BJ (cell line): ENCODE measurements around the gene CNTFR. TPM values are rescaled to one million over a fixed set of nuclear protein-coding genes. Genes with fewer than 3 reads are reported as not detected.

Source experiments
- CTCF ChIA-PET: fragments of 350-600 bp; formaldehyde crosslinking; extraction: SDS; loops from one replicate; lab custom pipeline; 2021; ENCODE audit warnings: antibody characterized with exemption, inconsistent platforms; lab: Yijun Ruan, JAX
- POLR2A ChIA-PET: fragments of 300-600 bp; sonication (Branson Sonifier 250); formaldehyde crosslinking; extraction: SDS; loops from one replicate; lab custom pipeline; 2021; ENCODE audit warnings: antibody characterized with exemption; lab: Charles Lee
- DNase-seq: peaks from one replicate; pipeline ENCODE4 v3.0.0-alpha.2; 2011; ENCODE audit warnings: low read depth
- H3K27me3 ChIP-seq: 2 replicates; pipeline ENCODE4 v1.6.0; 2011; ENCODE audit warnings: low read length; ENCODE audit not compliant: control insufficient read depth, insufficient read depth
- H3K36me3 ChIP-seq: 2 replicates; pipeline ENCODE4 v1.5.1; 2011; ENCODE audit warnings: low read length; ENCODE audit not compliant: control insufficient read depth, insufficient read depth
- H3K4me3 ChIP-seq: 2 replicates; pipeline ENCODE4 v1.5.1; 2011; ENCODE audit warnings: low read depth, mild to moderate bottlenecking, control low read depth, low read length
- polyA plus RNA-seq: library from polyadenylated mRNA; depleted of rRNA; stranded (reverse); fragments of >200 nt; gene quantifications from 2 replicates; pipeline ENCODE4 v1.2.3, GENCODE V29; 2011
- TF ChIP-seq, protein P1 (sequence below): IDR thresholded peaks from 2 replicates; pipeline ENCODE4 v1.5.1; 2011; ENCODE audit warnings: low read depth, mild to moderate bottlenecking, control low read depth, inconsistent platforms, low read length, moderate library complexity; ENCODE audit not compliant: insufficient read depth

CNTFR gene
- polyA plus RNA-seq, 1 experiment, result 0.09 TPM

GRCh38 chr9:34600908-34601307 is 11.4 kb upstream of the CNTFR start:
- H3K36me3 ChIP-seq, result no peaks in the 10 kb centered on the region
- H3K4me3 ChIP-seq, result no peak overlapping the region
- DNase-seq, result no peak
- TF ChIP-seq, protein P1, sequence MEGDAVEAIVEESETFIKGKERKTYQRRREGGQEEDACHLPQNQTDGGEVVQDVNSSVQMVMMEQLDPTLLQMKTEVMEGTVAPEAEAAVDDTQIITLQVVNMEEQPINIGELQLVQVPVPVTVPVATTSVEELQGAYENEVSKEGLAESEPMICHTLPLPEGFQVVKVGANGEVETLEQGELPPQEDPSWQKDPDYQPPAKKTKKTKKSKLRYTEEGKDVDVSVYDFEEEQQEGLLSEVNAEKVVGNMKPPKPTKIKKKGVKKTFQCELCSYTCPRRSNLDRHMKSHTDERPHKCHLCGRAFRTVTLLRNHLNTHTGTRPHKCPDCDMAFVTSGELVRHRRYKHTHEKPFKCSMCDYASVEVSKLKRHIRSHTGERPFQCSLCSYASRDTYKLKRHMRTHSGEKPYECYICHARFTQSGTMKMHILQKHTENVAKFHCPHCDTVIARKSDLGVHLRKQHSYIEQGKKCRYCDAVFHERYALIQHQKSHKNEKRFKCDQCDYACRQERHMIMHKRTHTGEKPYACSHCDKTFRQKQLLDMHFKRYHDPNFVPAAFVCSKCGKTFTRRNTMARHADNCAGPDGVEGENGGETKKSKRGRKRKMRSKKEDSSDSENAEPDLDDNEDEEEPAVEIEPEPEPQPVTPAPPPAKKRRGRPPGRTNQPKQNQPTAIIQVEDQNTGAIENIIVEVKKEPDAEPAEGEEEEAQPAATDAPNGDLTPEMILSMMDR, result no peak
- POLR2A ChIA-PET, result no interaction called here
- peaks cover 4% of the 10 kb centered on the region for H3K27me3 ChIP-seq
- CTCF ChIA-PET, result interaction anchor here (0.8 to 4.5 kb wide), 5 partner anchors 9 to 99 kb away, joined by 3 to 30 read pairs (median 5); no protein-coding TSS in a partner anchor

DNA sequence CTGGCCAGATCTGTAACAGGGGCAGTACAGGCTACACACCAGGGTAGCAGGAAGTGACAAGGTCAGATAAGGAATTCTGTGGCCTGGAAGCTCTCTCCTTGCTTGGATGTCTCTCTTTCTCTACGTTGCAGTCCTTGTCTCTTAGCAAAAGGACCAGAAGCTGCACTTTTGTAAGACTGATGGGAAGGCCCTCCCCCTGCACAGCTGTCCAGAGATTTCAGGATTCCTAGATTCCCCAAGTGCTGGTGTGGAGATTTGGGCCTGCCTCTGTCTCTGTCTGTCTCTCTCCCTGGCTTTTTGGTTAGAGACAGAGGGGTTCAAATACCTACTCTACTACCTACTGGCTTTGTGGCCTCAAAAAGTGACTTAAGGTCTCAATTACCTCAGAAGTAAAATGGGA is 10.0 kb upstream of the CNTFR start:
- TF ChIP-seq, protein P1, result no peak
- H3K36me3 ChIP-seq, result no peaks in the 10 kb centered on the region
- POLR2A ChIA-PET, result no interaction called here
- no peak overlapping the region for H3K4me3 ChIP-seq
- H3K27me3 ChIP-seq, result peaks cover 1% of the 10 kb centered on the region
- DNase-seq, result no peak
- CTCF ChIA-PET, result interaction anchor here (1.0 to 4.5 kb wide), 3 partner anchors 23 to 196 kb away, joined by 4 to 30 read pairs (median 5); no protein-coding TSS in a partner anchor

DNA sequence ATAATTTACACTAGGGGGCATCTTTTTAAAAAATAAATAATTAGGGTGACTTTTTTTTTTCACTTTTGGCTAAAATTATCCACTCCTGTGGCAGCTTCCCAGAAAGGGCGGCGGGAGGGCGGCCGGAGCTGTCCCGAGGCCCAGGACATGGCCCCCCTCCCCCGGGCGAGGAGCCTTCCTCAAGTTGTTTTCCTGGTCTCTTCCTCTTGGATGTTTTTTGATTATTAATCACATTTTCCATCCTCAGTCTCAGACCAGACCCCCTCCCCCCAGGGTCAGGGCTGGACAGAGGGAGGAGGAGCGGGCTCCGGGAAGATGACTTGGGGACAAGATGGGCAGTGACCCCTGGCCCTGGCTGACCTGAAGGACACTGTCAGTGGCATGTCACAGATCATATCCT is 4.7 kb upstream of the CNTFR start:
- no peak overlapping the region for H3K4me3 ChIP-seq
- H3K27me3 ChIP-seq, result peaks cover 28% of the 10 kb centered on the region
- H3K36me3 ChIP-seq, result no peaks in the 10 kb centered on the region
- ChIA-PET POLR2A (no interaction called here), CTCF (interaction anchor here (0.6 to 6.0 kb wide), 6 partner anchors 9 to 190 kb away, joined by 3 to 119 read pairs (median 11); no protein-coding TSS in a partner anchor)
- TF ChIP-seq, protein P1, result no peak
- DNase-seq, result no peak

DNA sequence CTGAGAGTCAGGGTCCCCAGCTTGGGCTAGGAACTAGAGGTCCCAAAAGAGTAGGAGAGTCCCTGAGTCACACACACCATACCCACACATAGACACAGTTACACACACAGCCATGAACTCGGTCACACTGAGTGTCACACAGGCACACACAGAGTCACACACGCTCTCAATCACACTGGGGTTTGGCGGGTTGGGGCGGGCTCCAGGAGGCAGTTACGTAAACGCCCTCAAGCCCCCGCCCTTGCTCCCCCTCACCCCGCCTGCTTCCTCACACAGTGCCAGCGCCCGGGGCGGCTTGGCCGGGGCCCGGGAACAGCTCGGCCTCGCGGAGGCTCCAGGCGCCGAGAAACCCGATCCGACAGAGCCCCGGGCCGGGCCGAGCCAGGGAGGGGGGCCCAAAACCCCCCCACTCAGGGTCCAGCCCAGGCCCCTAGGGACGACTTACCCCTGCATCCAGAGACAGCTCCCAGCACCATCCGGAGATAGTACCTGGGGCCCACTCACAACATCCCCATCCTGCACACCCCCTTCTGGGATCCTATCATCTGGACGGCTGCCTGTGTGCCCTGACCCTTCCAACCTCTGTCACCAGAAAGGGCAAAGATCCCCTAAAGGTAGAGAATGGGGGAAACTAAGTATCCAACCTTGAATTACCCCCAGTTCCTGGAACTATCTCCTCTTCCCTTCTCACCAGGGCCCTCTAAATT is 3.5 kb upstream of the CNTFR start:
- ChIA-PET POLR2A (no interaction called here), CTCF (interaction anchor here (0.7 to 6.0 kb wide), 12 partner anchors 11 to 258 kb away, joined by 3 to 119 read pairs (median 12); partner anchors contain the start of genes DCTN3 and RPP25L)
- H3K4me3 ChIP-seq, result no peak overlapping the region
- TF ChIP-seq, protein P1, result no peak
- no peak for DNase-seq
- H3K36me3 ChIP-seq, result no peaks in the 10 kb centered on the region
- H3K27me3 ChIP-seq, result peaks cover 39% of the 10 kb centered on the region
